Measurements from ENCODE around the gene GRIP2. TPM values are rescaled to one million over a fixed set of nuclear protein-coding genes. Genes with fewer than 3 reads are reported as not detected.

The GRIP2 gene
- polyA plus RNA-seq, 1 experiment: not detected

DNA sequence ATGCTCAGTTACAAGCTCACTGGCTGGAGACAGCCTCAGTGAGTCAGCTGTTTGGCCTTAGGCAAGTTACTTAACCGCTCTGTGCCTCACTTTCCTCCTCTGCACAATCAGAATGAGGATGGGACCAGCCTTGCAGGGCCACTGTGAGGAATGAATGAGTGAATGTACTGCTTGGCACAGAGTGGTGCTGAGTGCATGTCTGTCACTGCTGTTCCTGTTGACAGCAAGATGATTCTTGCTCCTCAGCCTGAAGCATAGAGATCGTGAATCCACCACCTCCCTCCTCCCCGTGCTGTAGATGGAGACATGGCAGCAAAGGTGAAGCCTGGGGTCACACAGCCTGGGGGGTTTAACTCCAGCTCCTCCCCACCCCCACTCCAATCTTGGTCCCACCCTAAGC lies 14.6 kb upstream of the GRIP2 start:
- ChIA-PET POLR2A (interaction anchor here (0.6 kb wide), 1 partner anchor 351 kb away, joined by 5 read pairs; no protein-coding TSS in a partner anchor), CTCF (interaction anchor here (0.6 kb wide), 1 partner anchor 412 kb away, joined by 3 read pairs; no protein-coding TSS in a partner anchor)
- TF ChIP-seq, protein P1, sequence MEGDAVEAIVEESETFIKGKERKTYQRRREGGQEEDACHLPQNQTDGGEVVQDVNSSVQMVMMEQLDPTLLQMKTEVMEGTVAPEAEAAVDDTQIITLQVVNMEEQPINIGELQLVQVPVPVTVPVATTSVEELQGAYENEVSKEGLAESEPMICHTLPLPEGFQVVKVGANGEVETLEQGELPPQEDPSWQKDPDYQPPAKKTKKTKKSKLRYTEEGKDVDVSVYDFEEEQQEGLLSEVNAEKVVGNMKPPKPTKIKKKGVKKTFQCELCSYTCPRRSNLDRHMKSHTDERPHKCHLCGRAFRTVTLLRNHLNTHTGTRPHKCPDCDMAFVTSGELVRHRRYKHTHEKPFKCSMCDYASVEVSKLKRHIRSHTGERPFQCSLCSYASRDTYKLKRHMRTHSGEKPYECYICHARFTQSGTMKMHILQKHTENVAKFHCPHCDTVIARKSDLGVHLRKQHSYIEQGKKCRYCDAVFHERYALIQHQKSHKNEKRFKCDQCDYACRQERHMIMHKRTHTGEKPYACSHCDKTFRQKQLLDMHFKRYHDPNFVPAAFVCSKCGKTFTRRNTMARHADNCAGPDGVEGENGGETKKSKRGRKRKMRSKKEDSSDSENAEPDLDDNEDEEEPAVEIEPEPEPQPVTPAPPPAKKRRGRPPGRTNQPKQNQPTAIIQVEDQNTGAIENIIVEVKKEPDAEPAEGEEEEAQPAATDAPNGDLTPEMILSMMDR (IDR thresholded peaks at IDR 0.05; ENCODE audit: low read depth, low read length): no peak
- Histone ChIP-seq H3K27me3 (ENCODE audit: control insufficient read depth, insufficient read depth, low read length) (peaks cover 36% of the 10 kb centered on the region), H3K27ac (ENCODE audit: low read depth, low read length) (no peak overlapping the region), H3K9me3 (ENCODE audit: control insufficient read depth, insufficient read depth, low read length) (no peaks in the 10 kb centered on the region), H3K4me3 (ENCODE audit: low read depth, low read length) (no peak overlapping the region)
- DNase-seq (ENCODE audit: low read depth, low spot score): no peak

DNA sequence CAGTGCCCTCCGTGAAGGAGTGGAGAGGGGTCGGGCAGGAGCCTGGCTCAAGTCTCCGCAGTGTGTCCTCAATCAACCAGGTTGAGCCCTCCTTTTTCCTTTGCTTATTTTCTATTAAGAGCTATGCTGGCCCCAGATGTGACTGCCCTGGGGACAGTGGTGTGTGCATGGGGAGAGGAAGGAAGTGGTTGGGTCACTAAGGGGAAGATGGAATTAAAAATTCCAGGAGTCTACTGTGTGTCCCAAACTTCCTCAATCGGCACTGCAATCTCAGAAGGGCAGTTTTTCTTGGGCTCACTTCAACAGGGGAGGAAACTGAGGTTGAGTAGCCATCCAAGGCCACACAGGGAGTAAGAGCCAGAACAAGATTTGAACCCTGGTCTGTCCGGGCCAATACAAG lies 13.7 kb upstream of the GRIP2 start:
- no peak for DNase-seq (ENCODE audit: low read depth, low spot score)
- Histone ChIP-seq H3K27ac (ENCODE audit: low read depth, low read length) (no peak overlapping the region), H3K27me3 (ENCODE audit: control insufficient read depth, insufficient read depth, low read length) (peaks cover 39% of the 10 kb centered on the region), H3K4me3 (ENCODE audit: low read depth, low read length) (no peak overlapping the region), H3K9me3 (ENCODE audit: control insufficient read depth, insufficient read depth, low read length) (no peaks in the 10 kb centered on the region)
- CTCF ChIA-PET: no interaction called here
- TF ChIP-seq, protein P1 (IDR thresholded peaks at IDR 0.05; ENCODE audit: low read depth, low read length): no peak
- POLR2A ChIA-PET: no interaction called here

DNA sequence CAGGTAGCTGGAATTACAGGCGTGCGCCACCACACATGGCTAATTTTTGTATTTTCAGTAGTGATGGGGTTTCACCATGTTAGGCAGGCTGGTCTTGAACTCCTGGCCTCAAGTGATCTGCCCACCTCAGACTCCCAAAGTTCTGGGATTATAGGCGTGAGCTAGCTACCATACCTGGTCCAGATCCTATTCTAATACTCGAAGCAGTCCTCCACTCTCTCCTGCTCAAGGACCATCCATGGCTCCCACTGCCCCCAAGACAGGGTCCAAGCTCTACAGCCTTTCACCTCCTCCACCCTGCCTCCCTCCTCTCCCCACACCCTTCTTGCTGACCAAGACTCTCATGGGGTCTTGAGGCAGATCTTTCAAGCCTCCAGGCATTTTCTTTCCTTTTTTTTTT lies 12.6 kb upstream of the GRIP2 start:
- no peak overlapping the region for H3K27ac ChIP-seq (ENCODE audit: low read depth, low read length)
- DNase-seq (ENCODE audit: low read depth, low spot score): no peak
- no peak overlapping the region for H3K4me3 ChIP-seq (ENCODE audit: low read depth, low read length)
- CTCF ChIA-PET: interaction anchor here (1.4 to 2.1 kb wide), 2 partner anchors 48 to 349 kb away, joined by 5 to 6 read pairs; no protein-coding TSS in a partner anchor
- no peaks in the 10 kb centered on the region; the same call in 1 of the 2 replicates for H3K9me3 ChIP-seq (ENCODE audit: control insufficient read depth, insufficient read depth, low read length)
- TF ChIP-seq, protein P1 (IDR thresholded peaks at IDR 0.05; ENCODE audit: low read depth, low read length): no peak
- POLR2A ChIA-PET: no interaction called here
- peaks cover 34% of the 10 kb centered on the region for H3K27me3 ChIP-seq (ENCODE audit: control insufficient read depth, insufficient read depth, low read length)

DNA sequence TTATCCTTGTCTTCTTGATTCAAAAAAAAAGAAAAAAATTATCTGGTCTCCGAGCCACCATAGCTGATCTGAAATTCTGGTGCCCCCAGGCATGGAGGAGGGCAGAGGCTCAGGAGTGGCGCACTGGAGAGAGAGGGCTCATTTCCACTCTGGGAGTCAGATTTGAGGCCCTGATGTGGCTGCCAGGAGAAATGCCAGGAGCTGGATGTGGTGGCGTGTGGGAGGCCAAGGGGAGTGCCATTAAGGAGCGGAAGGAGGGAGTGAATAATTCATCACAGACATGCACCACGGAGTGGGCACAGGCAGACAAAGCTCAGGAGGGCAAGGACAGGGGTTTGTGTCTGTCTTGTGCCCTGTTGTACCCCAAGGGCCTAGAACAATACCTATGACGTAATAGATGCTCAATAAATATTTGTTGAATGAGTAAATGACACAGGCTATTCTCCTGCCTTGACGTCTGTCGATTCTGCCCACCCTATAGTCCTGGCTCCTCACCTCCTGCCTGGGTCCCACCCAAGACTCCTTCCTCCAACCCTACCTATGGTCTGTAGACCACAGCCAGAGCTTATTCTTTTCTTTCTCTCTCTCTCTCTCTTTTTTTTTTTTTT lies 12.0 kb upstream of the GRIP2 start:
- DNase-seq (ENCODE audit: low read depth, low spot score): no peak
- Histone ChIP-seq H3K4me3 (ENCODE audit: low read depth, low read length) (no peak overlapping the region), H3K27me3 (ENCODE audit: control insufficient read depth, insufficient read depth, low read length) (peaks cover 34% of the 10 kb centered on the region), H3K27ac (ENCODE audit: low read depth, low read length) (no peak overlapping the region), H3K9me3 (ENCODE audit: control insufficient read depth, insufficient read depth, low read length) (no peaks in the 10 kb centered on the region; the same call in 1 of the 2 replicates)
- ChIA-PET CTCF (interaction anchor here (1.4 to 2.1 kb wide), 2 partner anchors 48 to 349 kb away, joined by 5 to 6 read pairs; no protein-coding TSS in a partner anchor), POLR2A (interaction anchor here (0.6 kb wide), 1 partner anchor 199 kb away, joined by 4 read pairs; no protein-coding TSS in a partner anchor)
- TF ChIP-seq, protein P1 (IDR thresholded peaks at IDR 0.05; ENCODE audit: low read depth, low read length): no peak

Data from AG04450 (cell line).